HG02678 (cell line): ENCODE measurements around the gene SHLD1.
A peak's percentile ranks its signal among the peaks of the same experiment; 100 is the strongest.
"Not testable (repeated sequence)": the region's sequence is repeated elsewhere in the genome, so short reads cannot be mapped to it uniquely, and the experiment has no call there.

Experiments
- ATAC-seq: cut with Tn5 transposase; IDR thresholded peaks from one replicate; pipeline ENCODE4 v1.9.1; 2021; ENCODE audit warnings: mild to moderate bottlenecking, moderate library complexity; ENCODE audit not compliant: unreplicated experiment

Gene SHLD1

DNA sequence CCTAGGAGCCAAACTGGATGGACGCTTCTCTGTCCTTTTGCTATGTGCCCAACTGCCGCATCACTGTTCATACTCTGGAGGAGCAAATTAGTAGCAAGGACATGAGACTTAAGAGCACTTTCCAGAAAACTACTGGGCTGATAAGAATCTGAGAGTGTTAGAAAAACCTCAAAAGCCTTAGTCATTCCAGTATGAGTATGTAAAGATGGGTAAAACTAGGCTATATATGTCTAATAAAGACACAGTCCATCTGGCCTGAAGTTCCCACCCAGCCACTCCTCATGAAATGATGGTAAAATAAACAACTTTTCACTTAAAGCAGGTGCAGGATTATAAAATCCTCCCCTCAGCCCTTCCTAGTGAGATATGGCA, 30.6 kb downstream of the SHLD1 start:
- ATAC-seq = no peak

- not testable (repeated sequence) for ATAC-seq
These were observed 31.2 kb downstream of the SHLD1 start for GRCh38 chr20:5781367-5781766.

- no peak for ATAC-seq
These were observed 31.9 kb downstream of the SHLD1 start for GRCh38 chr20:5781798-5782750.

DNA sequence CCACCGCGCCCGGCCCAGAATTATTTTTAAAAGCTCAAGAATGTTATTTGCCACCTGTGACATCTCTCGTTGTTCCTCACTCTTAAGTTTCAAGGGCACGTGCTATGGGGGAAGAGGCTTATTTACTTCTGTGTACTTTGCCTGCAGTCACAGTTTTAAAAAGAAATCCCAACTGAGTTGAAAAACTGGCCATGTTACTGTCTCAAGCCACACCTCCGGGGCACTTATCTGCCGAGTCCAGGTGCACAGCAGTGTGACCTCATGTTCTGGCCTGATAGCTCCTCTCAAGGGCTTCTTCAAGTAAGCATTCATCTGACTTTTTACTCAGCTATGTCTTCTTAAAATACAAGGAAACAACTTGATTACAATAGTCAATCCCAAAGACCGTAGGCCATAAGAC, 34.5 kb downstream of the SHLD1 start:
- ATAC-seq = no peak

- ATAC-seq = no peak
These were observed 34.9 kb downstream of the SHLD1 start for GRCh38 chr20:5785146-5785545.

DNA sequence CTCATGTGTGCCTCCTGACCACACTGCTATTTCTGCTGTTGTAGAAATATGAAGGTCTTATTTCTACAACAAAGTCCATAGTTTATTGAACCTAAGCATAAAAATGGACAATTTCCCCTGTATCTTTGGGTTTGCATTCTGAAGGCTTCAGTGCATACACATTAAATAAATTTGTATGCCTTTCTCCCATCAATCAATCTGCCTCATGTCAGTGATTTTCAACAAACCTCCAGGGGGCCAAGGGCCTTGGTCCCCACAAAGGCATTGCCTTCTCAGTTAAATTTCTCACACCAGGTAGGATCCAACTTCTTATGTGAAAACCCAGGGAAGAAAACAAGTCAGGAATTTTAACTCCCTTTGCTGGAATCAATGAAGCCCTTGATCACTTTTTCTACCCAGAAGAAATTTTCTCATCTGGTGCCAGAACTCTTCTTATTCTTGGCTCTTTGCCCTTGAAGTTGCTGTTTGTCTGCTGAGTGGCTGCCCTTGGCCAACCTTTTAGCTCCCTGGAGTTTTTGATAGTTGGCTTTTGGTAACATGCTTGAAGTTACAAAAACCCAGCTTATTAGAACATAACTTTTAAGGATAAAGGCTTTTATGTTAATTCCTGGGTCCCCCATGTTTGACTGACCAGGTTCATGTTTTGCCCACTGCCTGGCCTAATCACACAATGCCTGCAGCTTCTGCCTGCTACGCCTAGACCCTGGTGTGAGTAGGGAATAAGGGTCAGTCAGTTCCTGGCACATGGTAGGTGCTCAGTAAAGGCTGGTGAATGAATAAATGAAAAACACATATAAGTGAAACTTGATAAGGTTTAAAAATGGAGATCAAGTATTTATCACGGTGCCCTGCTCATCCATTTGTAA, 37.0 kb downstream of the SHLD1 start:
- no peak for ATAC-seq

DNA sequence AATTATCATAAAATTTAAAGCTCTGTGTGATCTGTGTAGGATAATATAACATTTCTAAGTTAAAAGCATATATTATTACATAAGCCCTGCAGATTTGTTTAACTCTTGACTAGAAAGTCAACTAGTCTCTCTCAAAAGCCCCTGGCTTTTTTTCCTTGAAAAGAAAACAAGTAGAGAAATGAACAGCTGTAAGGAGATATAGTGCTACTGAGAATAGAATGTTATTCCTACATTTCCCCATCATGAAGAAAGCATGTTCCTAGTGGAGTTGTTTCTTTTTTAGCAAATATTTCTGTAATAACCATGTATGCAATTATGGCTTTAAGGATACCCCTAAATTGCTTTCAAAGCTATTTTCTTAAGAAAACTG, 37.6 kb downstream of the SHLD1 start:
- no peak for ATAC-seq

DNA sequence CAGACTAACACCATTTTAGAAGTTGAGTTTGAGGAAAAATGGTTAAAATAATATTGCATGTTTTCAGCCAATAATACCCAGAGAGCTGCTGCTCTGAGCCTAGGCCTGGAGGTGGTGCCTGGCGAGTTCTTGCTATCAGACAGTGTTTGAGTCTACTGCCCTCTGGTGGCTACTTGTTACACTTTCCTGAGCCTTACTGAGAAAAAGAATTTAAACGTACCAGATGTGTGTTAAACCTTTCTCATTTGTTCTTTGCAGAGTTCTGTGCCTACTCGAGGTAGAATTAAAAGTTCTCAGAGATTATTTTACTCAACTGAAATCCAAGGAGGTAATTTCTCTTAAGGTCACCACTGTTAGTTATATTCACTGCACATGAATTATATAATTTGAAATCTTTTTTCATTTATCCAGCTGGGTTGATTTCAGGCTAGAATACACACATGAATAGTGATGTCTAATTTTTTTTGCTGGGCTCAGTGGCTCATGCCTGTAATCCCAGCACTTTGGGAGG, 38.2 kb downstream of the SHLD1 start:
- peak; percentile 85 for ATAC-seq

DNA sequence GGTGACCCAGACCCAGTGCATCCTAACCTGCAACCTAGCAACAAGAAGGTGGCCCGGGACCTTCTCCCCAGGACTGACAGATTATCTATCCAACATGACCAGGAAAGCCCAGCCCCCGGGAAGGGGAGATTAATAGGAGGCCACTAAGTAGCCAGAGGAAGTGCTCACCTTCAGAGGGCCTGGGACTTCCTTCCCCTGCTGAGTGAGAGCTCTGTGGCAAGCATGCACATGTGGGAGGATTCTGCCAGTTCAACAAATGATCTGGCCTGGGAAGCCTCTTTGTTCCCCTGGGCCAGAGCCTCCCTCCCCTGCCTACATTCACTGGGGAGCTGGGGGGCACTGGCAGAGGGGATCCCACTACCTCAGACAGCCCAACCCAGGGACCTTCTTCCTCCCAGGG, 39.6 kb downstream of the SHLD1 start:
- ATAC-seq = no peak

GRCh38 chr20:5793916-5794315, 43.7 kb downstream of the SHLD1 start:
- ATAC-seq = no peak

GRCh38 chr20:5796331-5797040, 46.3 kb downstream of the SHLD1 start:
- no peak for ATAC-seq

DNA sequence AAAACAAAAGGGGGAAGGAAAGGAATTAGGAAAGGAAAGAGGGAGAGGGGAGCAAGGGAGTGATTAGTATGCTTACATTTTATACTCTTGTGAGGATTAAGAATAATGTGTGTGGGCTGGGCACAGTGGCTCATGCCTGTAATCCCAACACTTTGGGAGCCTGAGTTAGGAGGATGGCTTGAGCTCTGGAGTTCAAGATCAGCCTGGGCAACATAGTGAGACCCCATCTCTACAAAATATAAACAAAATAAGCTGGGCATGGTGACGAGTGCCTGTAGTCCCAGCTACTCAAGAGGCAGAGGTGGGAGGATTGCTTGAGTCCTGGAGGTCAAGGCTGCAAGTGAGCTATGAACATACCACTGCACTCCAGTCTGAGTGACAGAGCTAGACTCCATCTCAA, 47.0 kb downstream of the SHLD1 start:
- ATAC-seq = no peak

- peak; percentile 94 for ATAC-seq
These were observed 47.8 kb downstream of the SHLD1 start for GRCh38 chr20:5797843-5798462.

- not testable (repeated sequence) for ATAC-seq
These were observed 53.6 kb downstream of the SHLD1 start for GRCh38 chr20:5803754-5804303.

DNA sequence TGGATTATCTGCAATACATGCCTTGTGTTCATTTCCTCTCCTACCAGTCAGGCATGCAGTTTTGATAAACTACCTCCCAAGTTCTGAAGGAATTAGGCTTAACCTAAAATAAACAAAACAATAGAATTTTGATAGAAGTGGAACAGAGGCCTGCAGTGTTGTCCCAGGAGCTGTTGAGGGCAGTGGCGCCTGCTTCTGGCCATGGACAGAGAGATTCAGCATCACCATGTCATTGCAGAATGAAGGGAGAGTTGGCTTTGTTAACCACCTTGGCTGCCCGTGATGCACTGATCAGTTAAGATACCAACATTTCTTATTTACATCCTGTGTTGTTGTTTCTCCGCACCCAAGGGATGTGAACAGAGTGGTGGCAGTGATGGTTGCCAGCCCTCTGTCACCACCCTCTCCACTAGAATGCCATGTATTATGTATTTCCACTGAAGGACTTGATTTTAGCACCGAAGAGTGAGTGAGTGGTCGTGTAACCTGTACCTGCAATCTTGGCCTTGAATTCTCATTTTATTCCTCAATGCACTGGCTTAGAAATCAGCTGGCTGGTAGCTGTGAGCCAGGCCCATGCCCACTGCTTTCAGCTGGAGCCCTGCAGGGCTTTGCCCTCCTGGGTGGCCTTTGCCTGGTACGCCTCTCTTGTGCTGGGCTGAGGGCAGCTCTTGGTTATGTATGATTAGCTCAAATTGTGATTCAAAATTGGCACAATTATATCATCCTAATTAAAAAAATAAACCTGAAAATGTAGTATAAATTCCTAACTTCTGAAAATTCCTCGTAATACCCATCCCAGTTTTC, 56.5 kb downstream of the SHLD1 start:
- no peak for ATAC-seq

- ATAC-seq = no peak
These were observed 57.2 kb downstream of the SHLD1 start for GRCh38 chr20:5807431-5807830.

GRCh38 chr20:5808901-5809300, 58.7 kb downstream of the SHLD1 start:
- ATAC-seq = no peak

GRCh38 chr20:5809495-5809894, 59.3 kb downstream of the SHLD1 start:
- no peak for ATAC-seq

GRCh38 chr20:5810800-5811422, 60.7 kb downstream of the SHLD1 start:
- no peak for ATAC-seq
